Measurements from ENCODE around the gene TADA2A. TPM values are rescaled to one million over a fixed set of nuclear protein-coding genes. Genes with fewer than 3 reads are reported as not detected.
A peak's percentile ranks its signal among the peaks of the same experiment; 100 is the strongest.

TADA2A gene
- total and polyA plus RNA-seq, 2 of the 8 experiments (the other 6 are each of a cell fraction or from before 2014, with no cell fraction given) = 8.4 to 18.5 TPM

- Histone ChIP-seq H4K8ac (ENCODE audit: extremely low read depth, insufficient read depth, low read length) (no peak overlapping the region), H2AFZ (ENCODE audit: low read length) (no peak overlapping the region), H4K5ac (ENCODE audit: insufficient read length, low read depth, low read length) (no peak overlapping the region), H3K9ac (replicated peaks in 1 of 4; ENCODE audit: extremely low read depth in 1 of 4, low read depth in 3 of 4, low read length in 3 of 4) (no peak overlapping the region), H3K14ac (ENCODE audit: insufficient read length) (no peak overlapping the region), H4K91ac (replicated peaks; ENCODE audit: insufficient read length, low read length) (no peak overlapping the region), H3K18ac (ENCODE audit: extremely low read depth, low read length) (no peak overlapping the region), H3K4me1 (replicated peaks in 1 of 4; ENCODE audit: control insufficient read depth in 3 of 4, insufficient read depth in 4 of 4, low read length in 3 of 4) (no peaks in the 10 kb centered on the region), H2BK5ac (ENCODE audit: low read depth, low read length) (no peak overlapping the region), H3K4ac (replicated peaks; ENCODE audit: insufficient read length, low read depth, low read length) (no peak overlapping the region), H2AK5ac (ENCODE audit: low read depth, low read length) (no peak overlapping the region), H3K4me2 (ENCODE audit: insufficient read depth in 1 of 2, low read depth in 2 of 2, low read length in 2 of 2) (no peak overlapping the region), H2BK20ac (ENCODE audit: low read length) (no peak overlapping the region), H3K79me1 (ENCODE audit: low read depth, low read length) (no peaks in the 10 kb centered on the region; the same call in 1 of the 2 replicates), H3K27me3 (replicated peaks in 1 of 4; ENCODE audit: control insufficient read depth in 3 of 4, extremely low read depth in 1 of 4, insufficient read depth in 3 of 4, low read length in 3 of 4) (no peaks in the 10 kb centered on the region), H3K4me3 (ENCODE audit: extremely low read depth in 1 of 4, insufficient read depth in 2 of 4, low read depth in 3 of 4, low read length in 4 of 4) (no peak overlapping the region), H4K20me1 (replicated peaks in 1 of 2; ENCODE audit: control insufficient read depth in 1 of 2, insufficient read depth in 2 of 2, low read length in 2 of 2) (no peaks in the 10 kb centered on the region), H3K27ac (ENCODE audit: low read depth, low read length) (no peak overlapping the region), H2BK12ac (ENCODE audit: low read depth, low read length) (no peak overlapping the region), H3K79me2 (ENCODE audit: control insufficient read depth in 1 of 2, insufficient read depth in 2 of 2, low read length in 2 of 2) (no peaks in the 10 kb centered on the region), H2BK15ac (ENCODE audit: low read length) (no peak overlapping the region), H3K36me3 (ENCODE audit: control insufficient read depth in 2 of 4, insufficient read depth in 4 of 4, low read length in 3 of 4) (peaks cover 0 to 28% (median 6%) of the 10 kb centered on the region in 4 experiments; a peak in 5 of 8 replicates), H2BK120ac (replicated peaks; ENCODE audit: low read depth, low read length) (no peak overlapping the region), H3K23ac (ENCODE audit: insufficient read length) (no peak overlapping the region), H3K23me2 (ENCODE audit: low read depth, low read length) (no peaks in the 10 kb centered on the region; the same call in 1 of the 2 replicates), H3K9me3 (ENCODE audit: insufficient read depth in 2 of 2, low read depth in 1 of 2, low read length in 1 of 2) (no peaks in the 10 kb centered on the region), H3K56ac (replicated peaks; ENCODE audit: insufficient read length, low read depth, low read length) (no peak overlapping the region)
- POLR2A ChIA-PET (ENCODE audit: partially characterized antibody) = interaction anchor here (0.5 kb wide), 1 partner anchor 12 kb away, joined by 3 read pairs; no protein-coding TSS in a partner anchor
- CTCF ChIA-PET (ENCODE audit: partially characterized antibody) = interaction anchor here (1.1 to 4.8 kb wide), 6 partner anchors 14 to 324 kb away, joined by 3 to 27 read pairs (median 6); no protein-coding TSS in a partner anchor
- 93% methylated on average over 8 of the region's 8 CpGs; no CpG with 5 or more reads in 1 of the 2 experiments for whole genome bisulfite sequencing, 2 experiments (ENCODE audit: extremely low coverage in 1 of 2, insufficient coverage in 1 of 2, insufficient read length in 1 of 2, insufficient replicate concordance in 2 of 2, low coverage in 1 of 2, low lambda C conversion rate in 2 of 2, missing lambda C conversion rate in 1 of 2)
- DNase-seq (ENCODE audit: low read depth in 1 of 2, low spot score in 2 of 2) (no peak), FAIRE-seq (no peak)
- no peak for TF ChIP-seq EGR1 (IDR thresholded peaks at IDR 0.05; ENCODE audit: borderline replicate concordance, low read depth, low read length)
- peak in 2 of 3 experiments; percentile 16 to 19; a peak in 2 of 4 replicates for TF ChIP-seq CTCF (IDR thresholded peaks at IDR 0.05; ENCODE audit: control extremely low read depth in 1 of 3, insufficient read depth in 1 of 3, low read depth in 1 of 3, low read length in 3 of 3)
- no peak for TF ChIP-seq HDAC6 (IDR thresholded peaks at IDR 0.05; ENCODE audit: low read depth, low read length)
- TF ChIP-seq JUN (IDR thresholded peaks at IDR 0.05; ENCODE audit: low read depth, low read length) = no peak
- no peak for TF ChIP-seq JUND (IDR thresholded peaks at IDR 0.05; ENCODE audit: low read length)
- TF ChIP-seq HDAC2 (IDR thresholded peaks at IDR 0.05; ENCODE audit: borderline replicate concordance in 1 of 2, low read depth in 2 of 2, low read length in 2 of 2) = no peak
- TF ChIP-seq SUZ12 (IDR thresholded peaks at IDR 0.05; ENCODE audit: low read length) = no peak
- no peak for TF ChIP-seq SIX5 (IDR thresholded peaks at IDR 0.05; ENCODE audit: low read depth, low read length)
- no peak for TF ChIP-seq CTBP2 (IDR thresholded peaks at IDR 0.05; ENCODE audit: borderline replicate concordance, insufficient read depth, insufficient read length, low read length)
- TF ChIP-seq KDM4A (IDR thresholded peaks at IDR 0.05; ENCODE audit: low read depth, low read length, severe bottlenecking) = no peak
Measured at GRCh38 chr17:37520174-37520573, 113.5 kb downstream of the TADA2A start.
